Heart left ventricle (tissue), 16 donors: Measurements from ENCODE around the gene FAM234A. TPM values are rescaled to one million over a fixed set of nuclear protein-coding genes. Genes with fewer than 3 reads are reported as not detected.
A peak's percentile ranks its signal among the peaks of the same experiment; 100 is the strongest.

Experiments
- ATAC-seq, 4 donors: fragments of 200-7000 bp; cut with Tn5 transposase; one replicate each; pipeline ENCODE4 v1.9.1; 2020 to 2022; ENCODE audit warnings: moderate library complexity in 4 of 4, mild to moderate bottlenecking in 3 of 4, moderate number of reproducible peaks in 1 of 4
- DNase-seq, 5 donors: peaks; one replicate each; pipeline ENCODE4 v3.0.0-alpha.2; 2020
- H3K27ac ChIP-seq, 12 donors: fragments of 200-600 bp; sonication (generic) in 4 of 12; one replicate each; pipeline versions ENCODE4 v1.5.0 to v1.8.0; 2016 to 2022; ENCODE audit warnings: mild to moderate bottlenecking in 2 of 12
- H3K27me3 ChIP-seq, 9 donors: fragments of 200-600 bp; sonication (generic) in 2 of 9; one replicate each; pipeline versions ENCODE4 v1.5.1 to v1.8.0; 2016 to 2022; ENCODE audit warnings: mild to moderate bottlenecking in 3 of 9
- H3K36me3 ChIP-seq, 9 donors: fragments of 200-600 bp; sonication (generic) in 2 of 9; one replicate each; pipeline versions ENCODE4 v1.5.0 to v1.8.0; 2018 to 2022; ENCODE audit warnings: mild to moderate bottlenecking in 2 of 9
- H3K4me1 ChIP-seq, 12 donors: fragments of 200-600 bp; sonication (generic) in 4 of 12; one replicate each; pipeline versions ENCODE4 v1.5.0 to v1.8.0; 2016 to 2022; ENCODE audit warnings: mild to moderate bottlenecking in 3 of 12
- H3K4me3 ChIP-seq, 12 donors: fragments of 200-600 bp; sonication (generic) in 4 of 12; one replicate each; pipeline versions ENCODE4 v1.5.0 to v1.8.0; 2017 to 2022; ENCODE audit warnings: mild to moderate bottlenecking in 9 of 12, moderate library complexity in 4 of 12
- H3K9me3 ChIP-seq, 12 donors: fragments of 200-600 bp; sonication (generic) in 4 of 12; one replicate each; pipeline versions ENCODE4 v1.5.0 to v1.8.0; 2016 to 2022; ENCODE audit warnings: mild to moderate bottlenecking in 1 of 12
- CTCF ChIP-seq, 12 donors: fragments of 200-600 bp; sonication (generic) in 4 of 12; IDR thresholded peaks; one replicate each; pipeline versions ENCODE4 v1.5.0 to v1.8.0; 2018 to 2022; ENCODE audit warnings: antibody characterized with exemption in 12 of 12, mild to moderate bottlenecking in 5 of 12
- POLR2A ChIP-seq, 2 donors: fragments of 450-650 bp; IDR thresholded peaks; one replicate each; pipeline ENCODE4 v1.6.1; 2017; ENCODE audit warnings: antibody characterized with exemption in 2 of 2, mild to moderate bottlenecking in 2 of 2, moderate library complexity in 2 of 2
- WGBS, 4 donors: extraction: QIAGEN DNeasy Blood & Tissue Kit in 2 of 4; methylation state at CpG; one replicate each; pipeline versions ENCODE4 v1.1.5 to v1.1.7; 2013 to 2018; 5-methylcytosine and 5-hydroxymethylcytosine counted together
- intact Hi-C, 10 donors: fragments of 100-400 bp; cut with DNase I; formaldehyde crosslinking; loops; one replicate each; pipeline versions ENCODE4 v1.11.1 to v1.14.2; 2022
- polyA plus RNA-seq, 2 donors: library from polyadenylated mRNA; stranded (reverse); fragments of 200-250 nt; gene quantifications; one replicate each; pipeline ENCODE4 v1.2.3, GENCODE V29; 2013
- total RNA-seq, 9 donors: library from RNA; depleted of rRNA in 2 of 9; stranded (reverse); fragments of >200 nt in 2 of 9; fragmentation: NEBNext Ultra II Directional in 3 of 9; extraction: Animal tissue kit (Norgen Biotek cat#: 25700) in 3 of 9; gene quantifications; one replicate each; pipeline versions ENCODE4 v1.1.0 to v1.2.4, GENCODE V29; 2016 to 2023
- donor health status: ischemic (EF 13 %, LVEDD 7.1; RV severe dilation, severe dysfunction).
- donor health status: healthy with polysubstance abuse.
- donor health status: DM: no; HTN: yes; CAD: no.
- donor health status: DM: no; HTN: no; CAD: no.
- donor health status: ischemic (EF 25% LVEDD 6.9; RV normal size, moderate dysfunction).
- donor health status: ischemic (EF 25% LVEDD 5.7; RV mildly dilated, moderate dysfunction).
- donor health status: healthy.
- donor health status: DM: yes; HTN: yes; CAD: no.
- donor health status: ischemic (EF 35%, LVEDD 5.7; RV mildly dilated, moderate dysfunction).
- donor health status: nonischemic (EF 11% LVEDD 7.7; RV severe dilation, severe dysfunction).
- donor health status: DM: yes; HTN: yes; CAD: no.
- donor health status: PGD.
- donor health status: ischemic (EF 29% LVEDD 5.4; RV normal size, mild dysfunction).
- donor health status: nonischemic (EF 23%, LVEDD 6.1; RV moderate dilation, normal function).

The FAM234A gene
- total and polyA plus RNA-seq, 11 donors = 110 to 201 (median 146) TPM

GRCh38 chr16:187330-187729, 47.3 kb upstream of the FAM234A start:
- TF ChIP-seq CTCF (IDR thresholded peaks at IDR 0.05) (no peak), POLR2A (IDR thresholded peaks at IDR 0.05) (no peak)
- Histone ChIP-seq H3K9me3 (no peaks in the 10 kb centered on the region), H3K27ac (no peak overlapping the region), H3K4me3 (no peak overlapping the region), H3K27me3 (no peaks in the 10 kb centered on the region), H3K4me1 (no peaks in the 10 kb centered on the region), H3K36me3 (peaks cover 3 to 57% (median 51%) of the 10 kb centered on the region in 9 donors)
- intact Hi-C loops = no loop called here
- DNase-seq (no peak), ATAC-seq (no peak)
- 90 to 99% (median 95%) methylated on average over 8 of the region's 8 CpGs for WGBS, 4 donors

- Histone ChIP-seq H3K4me3 (no peak overlapping the region), H3K36me3 (peaks cover 3 to 70% (median 64%) of the 10 kb centered on the region in 9 donors), H3K9me3 (no peaks in the 10 kb centered on the region), H3K4me1 (no peaks in the 10 kb centered on the region), H3K27me3 (no peaks in the 10 kb centered on the region), H3K27ac (no peak overlapping the region)
- WGBS, 4 donors = 70 to 79% (median 75%) methylated on average over 8 of the region's 8 CpGs
- TF ChIP-seq CTCF (IDR thresholded peaks at IDR 0.05) = peak in 1 of 12 donors; percentile 8
- TF ChIP-seq POLR2A (IDR thresholded peaks at IDR 0.05) = no peak
- intact Hi-C loops = no loop called here
- DNase-seq (no peak), ATAC-seq (no peak)
These were observed 45.9 kb upstream of the FAM234A start for GRCh38 chr16:188674-189073.

GRCh38 chr16:189604-190186, 44.9 kb upstream of the FAM234A start:
- intact Hi-C loops = no loop called here
- Histone ChIP-seq H3K27me3 (no peaks in the 10 kb centered on the region), H3K9me3 (no peaks in the 10 kb centered on the region), H3K27ac (no peak overlapping the region), H3K4me3 (no peak overlapping the region), H3K36me3 (peaks cover 3 to 80% (median 75%) of the 10 kb centered on the region in 9 donors), H3K4me1 (no peaks in the 10 kb centered on the region)
- DNase-seq (no peak), ATAC-seq (no peak)
- no peak for TF ChIP-seq CTCF (IDR thresholded peaks at IDR 0.05)
- TF ChIP-seq POLR2A (IDR thresholded peaks at IDR 0.05) = no peak
- 92 to 96% (median 94%) methylated on average over 34 of the region's 34 CpGs for WGBS, 4 donors

GRCh38 chr16:191831-192230, 42.8 kb upstream of the FAM234A start:
- Histone ChIP-seq H3K4me1 (no peaks in the 10 kb centered on the region), H3K4me3 (no peak overlapping the region), H3K36me3 (peaks cover 3 to 98% (median 96%) of the 10 kb centered on the region in 9 donors), H3K9me3 (no peaks in the 10 kb centered on the region), H3K27ac (no peak overlapping the region), H3K27me3 (no peaks in the 10 kb centered on the region)
- ATAC-seq (no peak), DNase-seq (no peak)
- WGBS, 4 donors = 88 to 96% (median 91%) methylated on average over 4 of the region's 4 CpGs
- TF ChIP-seq CTCF (IDR thresholded peaks at IDR 0.05) = no peak
- TF ChIP-seq POLR2A (IDR thresholded peaks at IDR 0.05) = no peak
- intact Hi-C loops = no loop called here
